ENCODE results near the gene IRF5.

IRF5 gene

GRCh38 chr7:128906766-128907559, 30.8 kb upstream of the IRF5 start:
- in situ Hi-C loops (cut with HindIII; ENCODE audit: low sequenced_read_pairs) = no loop called here
- TF ChIP-seq CTCF (IDR thresholded peaks at IDR 0.05; ENCODE audit: low read depth, low read length) = no peak
- H3K4me3 ChIP-seq (ENCODE audit: low read depth, low read length) = no peak overlapping the region
- no peak for DNase-seq (ENCODE audit: low read depth, low spot score)

GRCh38 chr7:128908750-128909624, 28.7 kb upstream of the IRF5 start:
- no peak for TF ChIP-seq CTCF (IDR thresholded peaks at IDR 0.05; ENCODE audit: low read depth, low read length)
- no peak overlapping the region for H3K4me3 ChIP-seq (ENCODE audit: low read depth, low read length)
- in situ Hi-C loops (cut with HindIII; ENCODE audit: low sequenced_read_pairs) = no loop called here
- DNase-seq (ENCODE audit: low read depth, low spot score) = no peak

- TF ChIP-seq CTCF (IDR thresholded peaks at IDR 0.05; ENCODE audit: low read depth, low read length) = no peak
- DNase-seq (ENCODE audit: low read depth, low spot score) = peak; percentile 24
- peak overlapping the region; percentile 22 for H3K4me3 ChIP-seq (ENCODE audit: low read depth, low read length)
- in situ Hi-C loops (cut with HindIII; ENCODE audit: low sequenced_read_pairs) = no loop called here
Observed at GRCh38 chr7:128909625-128910568, 27.8 kb upstream of the IRF5 start.

- peak within 1 kb of the TSS; percentile 22 for H3K4me3 ChIP-seq (ENCODE audit: low read depth, low read length)
- no peak for DNase-seq (ENCODE audit: low read depth, low spot score)
- TF ChIP-seq CTCF (IDR thresholded peaks at IDR 0.05; ENCODE audit: low read depth, low read length) = no peak
- in situ Hi-C loops (cut with HindIII; ENCODE audit: low sequenced_read_pairs) = no loop called here
Observed at GRCh38 chr7:128910569-128910945, 27.2 kb upstream of the IRF5 start, which contains the start of gene KCP. TSS of gene KCP (minus strand) at chr7:128910709. CDS start at chr7:128910676, 33 bp downstream.

GRCh38 chr7:128911423-128912031, 26.2 kb upstream of the IRF5 start:
- in situ Hi-C loops (cut with HindIII; ENCODE audit: low sequenced_read_pairs) = no loop called here

More at GRCh38 chr7:128911423-128912031, 26.2 kb upstream of the IRF5 start:
- no peak overlapping the region for H3K4me3 ChIP-seq (ENCODE audit: low read depth, low read length)
- DNase-seq (ENCODE audit: low read depth, low spot score) = no peak
- TF ChIP-seq CTCF (IDR thresholded peaks at IDR 0.05; ENCODE audit: low read depth, low read length) = no peak
